Prostate gland (tissue), 2 donors: ENCODE measurements around the gene RAB11FIP5.

Experiments used
- POLR2A ChIP-seq: fragments of 450-650 bp; IDR thresholded peaks from one replicate; pipeline ENCODE4 v1.6.1; 2016; ENCODE audit warnings: antibody characterized with exemption, mild to moderate bottlenecking
- POLR2AphosphoS5 ChIP-seq: sonication (generic); formaldehyde crosslinking; IDR thresholded peaks from one replicate; pipeline ENCODE4 v1.6.1; 2017; ENCODE audit warnings: antibody characterized with exemption
- TF ChIP-seq, protein P1 (sequence below), 4 experiments: fragments of 200-600 bp in 2 of 4; fragments of 450-650 bp in 2 of 4; sonication (generic) in 2 of 4; IDR thresholded peaks; 1 replicate in 3 of 4; 2 replicates in 1 of 4; pipeline ENCODE4 v1.5.1; 2016 to 2019; ENCODE audit warnings: antibody characterized with exemption in 4 of 4, mild to moderate bottlenecking in 2 of 4, moderate library complexity in 2 of 4

- TF ChIP-seq, protein P1, sequence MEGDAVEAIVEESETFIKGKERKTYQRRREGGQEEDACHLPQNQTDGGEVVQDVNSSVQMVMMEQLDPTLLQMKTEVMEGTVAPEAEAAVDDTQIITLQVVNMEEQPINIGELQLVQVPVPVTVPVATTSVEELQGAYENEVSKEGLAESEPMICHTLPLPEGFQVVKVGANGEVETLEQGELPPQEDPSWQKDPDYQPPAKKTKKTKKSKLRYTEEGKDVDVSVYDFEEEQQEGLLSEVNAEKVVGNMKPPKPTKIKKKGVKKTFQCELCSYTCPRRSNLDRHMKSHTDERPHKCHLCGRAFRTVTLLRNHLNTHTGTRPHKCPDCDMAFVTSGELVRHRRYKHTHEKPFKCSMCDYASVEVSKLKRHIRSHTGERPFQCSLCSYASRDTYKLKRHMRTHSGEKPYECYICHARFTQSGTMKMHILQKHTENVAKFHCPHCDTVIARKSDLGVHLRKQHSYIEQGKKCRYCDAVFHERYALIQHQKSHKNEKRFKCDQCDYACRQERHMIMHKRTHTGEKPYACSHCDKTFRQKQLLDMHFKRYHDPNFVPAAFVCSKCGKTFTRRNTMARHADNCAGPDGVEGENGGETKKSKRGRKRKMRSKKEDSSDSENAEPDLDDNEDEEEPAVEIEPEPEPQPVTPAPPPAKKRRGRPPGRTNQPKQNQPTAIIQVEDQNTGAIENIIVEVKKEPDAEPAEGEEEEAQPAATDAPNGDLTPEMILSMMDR (IDR thresholded peaks at IDR 0.05): no peak
- TF ChIP-seq POLR2A (no peak), POLR2AphosphoS5 (no peak)
Measured at GRCh38 chr2:73122536-73122935, 9.8 kb upstream of the RAB11FIP5 start.
